H1 (cell line): ENCODE data around the gene TCIRG1. TPM values are rescaled to one million over a fixed set of nuclear protein-coding genes. Genes with fewer than 3 reads are reported as not detected.

Source experiments
- CTCF ChIA-PET: fragments of 300-600 bp; sonication (Branson Sonifier 250); formaldehyde crosslinking; loops from one replicate; lab custom pipeline; 2021; ENCODE audit not compliant: partially characterized antibody; lab: Charles Lee
- POLR2A ChIA-PET: fragments of 300-600 bp; sonication (Branson Sonifier 250); formaldehyde crosslinking; loops from one replicate; lab custom pipeline; 2021; ENCODE audit warnings: inconsistent platforms; ENCODE audit not compliant: partially characterized antibody; lab: Charles Lee
- DNase-seq, 2 experiments: peaks; one replicate each; pipeline versions ENCODE4 v3.0.0 to v3.0.0-alpha.2; 2010 to 2022; ENCODE audit warnings: low spot score in 2 of 2, low read depth in 1 of 2, mixed read lengths in 1 of 2
- FAIRE-seq: peaks from 2 replicates; lab custom pipeline; 2011; peaks lifted over from hg19 to GRCh38; lab: Jason Lieb, UNC
- H2AFZ ChIP-seq: 2 replicates; pipeline ENCODE4 v1.8.1; 2012; ENCODE audit warnings: low read length, inconsistent platforms
- H2AK5ac ChIP-seq: 2 replicates; pipeline ENCODE4 v1.6.1; 2013; ENCODE audit warnings: low read depth, low read length
- H2BK120ac ChIP-seq: replicated peaks from 2 replicates; pipeline ENCODE3; 2013; ENCODE audit warnings: low read depth, low read length, inconsistent platforms
- H2BK12ac ChIP-seq: 2 replicates; pipeline ENCODE4 v1.6.1; 2013; ENCODE audit warnings: low read depth, low read length
- H2BK15ac ChIP-seq: 2 replicates; pipeline ENCODE4 v1.6.1; 2013; ENCODE audit warnings: low read length
- H2BK20ac ChIP-seq: 2 replicates; pipeline ENCODE4 v1.6.1; 2013; ENCODE audit warnings: low read length
- H2BK5ac ChIP-seq: 2 replicates; pipeline ENCODE4 v1.6.1; 2013; ENCODE audit warnings: low read depth, low read length
- H3K14ac ChIP-seq: 2 replicates; pipeline ENCODE4 v1.6.1; 2013; ENCODE audit warnings: inconsistent platforms; ENCODE audit not compliant: insufficient read length
- H3K18ac ChIP-seq: 2 replicates; pipeline ENCODE4 v1.6.1; 2013; ENCODE audit warnings: low read length; ENCODE audit errors: extremely low read depth
- H3K23ac ChIP-seq: 2 replicates; pipeline ENCODE4 v1.6.1; 2013; ENCODE audit warnings: inconsistent platforms; ENCODE audit not compliant: insufficient read length
- H3K23me2 ChIP-seq: 2 replicates; pipeline ENCODE4 v1.6.1; 2013; ENCODE audit warnings: low read depth, low read length
- H3K27ac ChIP-seq: 2 replicates; pipeline ENCODE4 v1.6.1; 2011; ENCODE audit warnings: low read depth, low read length, inconsistent platforms
- H3K27me3 ChIP-seq, 4 experiments: replicated peaks in 1 of 4; 1 replicate in 1 of 4; 2 replicates in 3 of 4; pipeline versions ENCODE4 v1.6.1 to v1.8.1; 2011 to 2013; ENCODE audit warnings: low read length in 3 of 4, mild to moderate bottlenecking in 3 of 4, inconsistent platforms in 2 of 4, mixed read lengths in 2 of 4, moderate library complexity in 1 of 4; ENCODE audit not compliant: control insufficient read depth in 3 of 4, insufficient read depth in 3 of 4; ENCODE audit errors: extremely low read depth in 1 of 4
- H3K36me3 ChIP-seq, 4 experiments: 2 replicates each; pipeline versions ENCODE4 v1.6.1 to v1.8.1; 2011 to 2013; ENCODE audit warnings: mild to moderate bottlenecking in 4 of 4, low read length in 3 of 4, moderate library complexity in 2 of 4, control low read depth in 1 of 4, inconsistent platforms in 1 of 4; ENCODE audit not compliant: insufficient read depth in 4 of 4, control insufficient read depth in 2 of 4
- H3K4ac ChIP-seq: replicated peaks from 2 replicates; pipeline ENCODE3; 2013; ENCODE audit warnings: low read length, low read depth, mixed read lengths, inconsistent platforms; ENCODE audit not compliant: insufficient read length
- H3K4me1 ChIP-seq, 4 experiments: replicated peaks in 1 of 4; 1 replicate in 1 of 4; 2 replicates in 3 of 4; pipeline versions ENCODE4 v1.6.1 to v1.8.1; 2011 to 2013; ENCODE audit warnings: low read length in 3 of 4, inconsistent platforms in 2 of 4, mixed read lengths in 1 of 4; ENCODE audit not compliant: insufficient read depth in 4 of 4, control insufficient read depth in 3 of 4
- H3K4me2 ChIP-seq, 2 experiments: 2 replicates each; pipeline versions ENCODE4 v1.6.1 to v1.8.1; 2011 to 2013; ENCODE audit warnings: low read depth in 2 of 2, low read length in 2 of 2, control low read depth in 1 of 2, inconsistent platforms in 1 of 2, mild to moderate bottlenecking in 1 of 2; ENCODE audit not compliant: insufficient read depth in 1 of 2
- H3K4me3 ChIP-seq, 4 experiments: fragments of 200-600, 300-600 bp in 1 of 4; sonication (generic), shearing (Covaris generic), sonication (Bioruptor Twin) in 1 of 4; 2 replicates each; pipeline versions ENCODE4 v1.5.1 to v1.8.1; 2011 to 2016; ENCODE audit warnings: low read length in 4 of 4, low read depth in 3 of 4, control low read depth in 2 of 4, inconsistent platforms in 2 of 4, mild to moderate bottlenecking in 2 of 4, mixed read lengths in 1 of 4, moderate library complexity in 1 of 4; ENCODE audit not compliant: insufficient read depth in 2 of 4; ENCODE audit errors: extremely low read depth in 1 of 4
- H3K56ac ChIP-seq: replicated peaks from 2 replicates; pipeline ENCODE3; 2013; ENCODE audit warnings: low read depth, mild to moderate bottlenecking, mixed read lengths, low read length, inconsistent platforms; ENCODE audit not compliant: insufficient read length
- H3K79me1 ChIP-seq: 2 replicates; pipeline ENCODE4 v1.6.1; 2013; ENCODE audit warnings: low read depth, low read length, control low read depth
- H3K79me2 ChIP-seq, 2 experiments: 2 replicates each; pipeline versions ENCODE4 v1.6.1 to v1.8.1; 2012 to 2013; ENCODE audit warnings: low read length in 2 of 2, mild to moderate bottlenecking in 2 of 2, inconsistent platforms in 1 of 2; ENCODE audit not compliant: insufficient read depth in 2 of 2, control insufficient read depth in 1 of 2
- H3K9ac ChIP-seq, 4 experiments: replicated peaks in 1 of 4; 1 replicate in 1 of 4; 2 replicates in 3 of 4; pipeline versions ENCODE4 v1.6.1 to v1.8.1; 2011 to 2013; ENCODE audit warnings: low read depth in 3 of 4, low read length in 3 of 4, control low read depth in 2 of 4, mild to moderate bottlenecking in 2 of 4, moderate library complexity in 2 of 4, inconsistent platforms in 1 of 4; ENCODE audit errors: extremely low read depth in 1 of 4
- H3K9me3 ChIP-seq, 2 experiments: 2 replicates each; pipeline versions ENCODE4 v1.6.1 to v1.8.1; 2012 to 2013; ENCODE audit warnings: mild to moderate bottlenecking in 2 of 2, moderate library complexity in 2 of 2, control low read depth in 1 of 2, inconsistent platforms in 1 of 2, low read depth in 1 of 2, low read length in 1 of 2, mixed read lengths in 1 of 2; ENCODE audit not compliant: insufficient read depth in 2 of 2
- H4K20me1 ChIP-seq, 2 experiments: replicated peaks in 1 of 2; 2 replicates each; pipeline versions ENCODE3 to v1.8.1; 2011 to 2013; ENCODE audit warnings: inconsistent platforms in 2 of 2, low read length in 2 of 2, mild to moderate bottlenecking in 1 of 2; ENCODE audit not compliant: insufficient read depth in 2 of 2, control insufficient read depth in 1 of 2
- H4K5ac ChIP-seq: 2 replicates; pipeline ENCODE4 v1.6.1; 2013; ENCODE audit warnings: low read length, low read depth, mixed read lengths, inconsistent platforms; ENCODE audit not compliant: insufficient read length
- H4K8ac ChIP-seq: 2 replicates; pipeline ENCODE4 v1.8.0; 2013; ENCODE audit warnings: mild to moderate bottlenecking, moderate library complexity, low read length, inconsistent platforms; ENCODE audit not compliant: insufficient read depth; ENCODE audit errors: extremely low read depth
- H4K91ac ChIP-seq: replicated peaks from 2 replicates; pipeline ENCODE3; 2013; ENCODE audit warnings: low read length, mixed read lengths, inconsistent platforms; ENCODE audit not compliant: insufficient read length
- RAD21 ChIP-seq, 2 experiments: IDR thresholded peaks in 1 of 2; conservative IDR thresholded peaks in 1 of 2; 2 replicates each; pipeline ENCODE4 v1.6.1; 2011; ENCODE audit warnings: low read depth in 2 of 2, low read length in 2 of 2, improper control_type of control experiment in 1 of 2, inconsistent platforms in 1 of 2, mild to moderate bottlenecking in 1 of 2, moderate library complexity in 1 of 2
- SP4 ChIP-seq: IDR thresholded peaks from 2 replicates; pipeline ENCODE4 v1.6.1; 2012; ENCODE audit warnings: low read length, inconsistent platforms
- WGBS, 2 experiments: shearing (Covaris generic) in 1 of 2; methylation state at CpG; one replicate each; pipeline versions ENCODE4 v1.1.6 to v1.1.7; 2013 to 2015; ENCODE audit warnings: low lambda C conversion rate in 2 of 2, mixed read lengths in 2 of 2, inconsistent platforms in 1 of 2, low coverage in 1 of 2, missing lambda C conversion rate in 1 of 2; ENCODE audit not compliant: insufficient replicate concordance in 2 of 2, insufficient coverage in 1 of 2, insufficient read length in 1 of 2; ENCODE audit errors: extremely low coverage in 1 of 2, missing lambda C conversion rate in 1 of 2; 5-methylcytosine and 5-hydroxymethylcytosine counted together
- polyA plus RNA-seq, 7 experiments: library from polyadenylated mRNA; depleted of rRNA in 3 of 7; stranded (reverse) in 5 of 7; unstranded in 2 of 7; fragments of >200 nt in 5 of 7; fragments of 200-250 nt in 2 of 7; gene quantifications; 1 replicate in 5 of 7; 2 replicates in 1 of 7; 4 replicates in 1 of 7; pipeline versions ENCODE4 v1.2.1 to v1.2.3, GENCODE V29; 2011 to 2013; ENCODE audit warnings: missing spikeins in 2 of 7, mixed read lengths in 2 of 7
- total RNA-seq: library from RNA; stranded (reverse); fragmentation: NEBNext Ultra II Directional; extraction: Animal tissue kit (Norgen Biotek cat#: 25700); gene quantifications from 2 replicates; pipeline ENCODE4 v1.2.1, GENCODE V29; 2021
- TF ChIP-seq, protein P1 (sequence below), 3 experiments: IDR thresholded peaks; 1 replicate in 2 of 3; 2 replicates in 1 of 3; pipeline versions ENCODE4 v1.5.1 to v1.6.1; 2011; ENCODE audit warnings: low read length in 3 of 3, mild to moderate bottlenecking in 3 of 3, inconsistent platforms in 2 of 3, low read depth in 1 of 3, moderate library complexity in 1 of 3; ENCODE audit not compliant: insufficient read depth in 1 of 3; ENCODE audit errors: control extremely low read depth in 1 of 3

Gene TCIRG1
- total and polyA plus RNA-seq, 2 of the 8 experiments (the other 6 are each of a cell fraction or from before 2014, with no cell fraction given), result 25.3 to 39.6 TPM

DNA sequence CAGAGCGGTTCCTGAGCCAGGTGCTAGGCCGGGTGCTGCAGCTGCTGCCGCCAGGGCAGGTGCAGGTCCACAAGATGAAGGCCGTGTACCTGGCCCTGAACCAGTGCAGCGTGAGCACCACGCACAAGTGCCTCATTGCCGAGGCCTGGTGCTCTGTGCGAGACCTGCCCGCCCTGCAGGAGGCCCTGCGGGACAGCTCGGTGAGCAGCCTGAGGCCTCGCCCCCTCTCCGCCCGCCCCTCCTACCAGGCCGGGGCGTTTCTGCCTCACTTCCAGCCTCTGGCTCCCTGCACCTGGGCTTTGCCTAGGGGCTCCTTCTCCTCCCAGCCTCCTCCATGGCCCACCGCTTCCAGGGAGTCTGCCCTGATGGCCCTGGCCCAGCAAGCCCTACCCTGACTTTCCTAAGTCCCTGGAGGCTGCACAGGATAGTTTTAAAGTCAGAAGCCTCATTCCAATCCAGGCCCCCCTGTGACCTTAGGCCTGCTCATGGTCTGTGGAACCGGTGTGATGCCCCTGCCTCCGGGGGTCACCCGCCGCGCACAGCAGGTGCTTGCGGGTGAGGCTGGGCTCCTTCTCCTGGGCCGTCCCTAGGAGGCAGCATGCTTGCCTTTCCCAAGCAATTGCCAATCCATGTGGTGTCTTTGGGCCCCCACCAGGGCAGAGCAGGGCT, 5.5 kb downstream of the TCIRG1 start:
- H3K4me3 ChIP-seq, result no peak overlapping the region
- CTCF ChIA-PET, result interaction anchor here (1.2 kb wide), 1 partner anchor 8 kb away, joined by 4 read pairs; no protein-coding TSS in a partner anchor
- H3K14ac ChIP-seq, result no peak overlapping the region
- DNase-seq (no peak), FAIRE-seq (no peak)
- H3K79me1 ChIP-seq, result no peaks in the 10 kb centered on the region
- no peak overlapping the region for H3K56ac ChIP-seq
- no peak overlapping the region for H3K9ac ChIP-seq
- POLR2A ChIA-PET, result interaction anchor here (4.5 to 16.6 kb wide), 2 partner anchors 8 to 12 kb away, joined by 24 to 183 read pairs; partner anchors contain the start of gene NDUFS8
- H4K91ac ChIP-seq, result no peak overlapping the region
- H2BK15ac ChIP-seq, result no peak overlapping the region
- H3K9me3 ChIP-seq, result no peaks in the 10 kb centered on the region
- H2AK5ac ChIP-seq, result no peak overlapping the region
- no peaks in the 10 kb centered on the region for H3K27me3 ChIP-seq
- no peak overlapping the region for H2BK12ac ChIP-seq
- no peak overlapping the region for H3K27ac ChIP-seq
- H3K36me3 ChIP-seq, result no peaks in the 10 kb centered on the region
- H3K4ac ChIP-seq, result no peak overlapping the region
- no peak overlapping the region for H3K23ac ChIP-seq
- no peak overlapping the region; the same call in 1 of the 2 replicates for H3K18ac ChIP-seq
- no peaks in the 10 kb centered on the region; the same call in 1 of the 2 replicates for H3K23me2 ChIP-seq
- no peak overlapping the region for H2AFZ ChIP-seq
- H3K79me2 ChIP-seq, result no peaks in the 10 kb centered on the region
- no peak overlapping the region for H2BK120ac ChIP-seq
- no peak overlapping the region for H4K5ac ChIP-seq
- TF ChIP-seq, protein P1, sequence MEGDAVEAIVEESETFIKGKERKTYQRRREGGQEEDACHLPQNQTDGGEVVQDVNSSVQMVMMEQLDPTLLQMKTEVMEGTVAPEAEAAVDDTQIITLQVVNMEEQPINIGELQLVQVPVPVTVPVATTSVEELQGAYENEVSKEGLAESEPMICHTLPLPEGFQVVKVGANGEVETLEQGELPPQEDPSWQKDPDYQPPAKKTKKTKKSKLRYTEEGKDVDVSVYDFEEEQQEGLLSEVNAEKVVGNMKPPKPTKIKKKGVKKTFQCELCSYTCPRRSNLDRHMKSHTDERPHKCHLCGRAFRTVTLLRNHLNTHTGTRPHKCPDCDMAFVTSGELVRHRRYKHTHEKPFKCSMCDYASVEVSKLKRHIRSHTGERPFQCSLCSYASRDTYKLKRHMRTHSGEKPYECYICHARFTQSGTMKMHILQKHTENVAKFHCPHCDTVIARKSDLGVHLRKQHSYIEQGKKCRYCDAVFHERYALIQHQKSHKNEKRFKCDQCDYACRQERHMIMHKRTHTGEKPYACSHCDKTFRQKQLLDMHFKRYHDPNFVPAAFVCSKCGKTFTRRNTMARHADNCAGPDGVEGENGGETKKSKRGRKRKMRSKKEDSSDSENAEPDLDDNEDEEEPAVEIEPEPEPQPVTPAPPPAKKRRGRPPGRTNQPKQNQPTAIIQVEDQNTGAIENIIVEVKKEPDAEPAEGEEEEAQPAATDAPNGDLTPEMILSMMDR (IDR thresholded peaks at IDR 0.05; ENCODE audit: control extremely low read depth in 1 of 3, insufficient read depth in 1 of 3, low read depth in 1 of 3, low read length in 3 of 3), result peak in 2 of 3 experiments; percentile 13 to 16; a peak in 2 of 4 replicates
- TF ChIP-seq SP4 (no peak), RAD21 (IDR thresholded peaks at IDR 0.05 in 1 of 2, conservative IDR thresholded peaks at IDR 0.05 in 1 of 2; ENCODE audit: low read depth in 2 of 2, low read length in 2 of 2) (peak in 1 of 2 experiments; percentile 9; a peak in 1 of 4 replicates)
- H4K20me1 ChIP-seq, result peaks cover 0 to 6% of the 10 kb centered on the region in 2 experiments
- WGBS, 2 experiments, result 89% methylated on average over 16 of the region's 24 CpGs; no CpG with 5 or more reads in 1 of the 2 experiments
- H3K4me1 ChIP-seq, result peaks cover 4 to 15% (median 11%) of the 10 kb centered on the region in 4 experiments
- H2BK5ac ChIP-seq, result no peak overlapping the region
- no peak overlapping the region for H2BK20ac ChIP-seq
- H3K4me2 ChIP-seq, result no peak overlapping the region
- no peak overlapping the region; the same call in 1 of the 2 replicates for H4K8ac ChIP-seq
